Fibroblast of villous mesenchyme (primary cell): ENCODE measurements around the gene SLC24A4. TPM values are rescaled to one million over a fixed set of nuclear protein-coding genes. Genes with fewer than 3 reads are reported as not detected.

Experiments used
- DNase-seq: peaks from one replicate; pipeline ENCODE4 v3.0.0-alpha.2; 2010; ENCODE audit warnings: low read depth
- H3K4me3 ChIP-seq: 2 replicates; pipeline ENCODE4 v1.5.1; 2011; ENCODE audit warnings: low read depth, mild to moderate bottlenecking, low read length
- CTCF ChIP-seq: IDR thresholded peaks from 2 replicates; pipeline ENCODE4 v1.5.1; 2012; ENCODE audit warnings: low read depth, mild to moderate bottlenecking, low read length; ENCODE audit not compliant: insufficient read depth
- total RNA-seq: library from RNA; depleted of rRNA; stranded (reverse); fragments of >200 nt; gene quantifications from 2 replicates; pipeline ENCODE4 v1.2.3, GENCODE V29; 2012

SLC24A4 gene
- total RNA-seq, 1 donor: not detected

GRCh38 chr14:92457016-92457565, 134.1 kb downstream of the SLC24A4 start:
- no peak for TF ChIP-seq CTCF
- no peak overlapping the region for H3K4me3 ChIP-seq
- DNase-seq: no peak

GRCh38 chr14:92458136-92459029, 135.4 kb downstream of the SLC24A4 start:
- TF ChIP-seq CTCF: no peak
- no peak for DNase-seq

GRCh38 chr14:92459030-92459949, 136.3 kb downstream of the SLC24A4 start:
- DNase-seq: no peak
- TF ChIP-seq CTCF: no peak
- H3K4me3 ChIP-seq: no peak overlapping the region

More at GRCh38 chr14:92458136-92459029, 135.4 kb downstream of the SLC24A4 start:
- H3K4me3 ChIP-seq: no peak overlapping the region

- DNase-seq: no peak
Observed at GRCh38 chr14:92459950-92460421, 137.0 kb downstream of the SLC24A4 start.

GRCh38 chr14:92460541-92460915, 137.6 kb downstream of the SLC24A4 start:
- H3K4me3 ChIP-seq: no peak overlapping the region
- DNase-seq: no peak
- TF ChIP-seq CTCF: no peak

More at GRCh38 chr14:92459950-92460421, 137.0 kb downstream of the SLC24A4 start:
- no peak for TF ChIP-seq CTCF
- no peak overlapping the region for H3K4me3 ChIP-seq

GRCh38 chr14:92460916-92461579, 138.1 kb downstream of the SLC24A4 start:
- peak; percentile 21 for DNase-seq
- no peak overlapping the region for H3K4me3 ChIP-seq
- TF ChIP-seq CTCF: no peak
